GM18520 (cell line): ENCODE results near the gene OOSP2.

Source experiments
- ATAC-seq: cut with Tn5 transposase; IDR thresholded peaks from one replicate; pipeline ENCODE4 v1.9.1; 2021; ENCODE audit not compliant: unreplicated experiment

OOSP2 gene

GRCh38 chr11:60077981-60078380 lies 37.8 kb downstream of the OOSP2 start:
- no peak for ATAC-seq

DNA sequence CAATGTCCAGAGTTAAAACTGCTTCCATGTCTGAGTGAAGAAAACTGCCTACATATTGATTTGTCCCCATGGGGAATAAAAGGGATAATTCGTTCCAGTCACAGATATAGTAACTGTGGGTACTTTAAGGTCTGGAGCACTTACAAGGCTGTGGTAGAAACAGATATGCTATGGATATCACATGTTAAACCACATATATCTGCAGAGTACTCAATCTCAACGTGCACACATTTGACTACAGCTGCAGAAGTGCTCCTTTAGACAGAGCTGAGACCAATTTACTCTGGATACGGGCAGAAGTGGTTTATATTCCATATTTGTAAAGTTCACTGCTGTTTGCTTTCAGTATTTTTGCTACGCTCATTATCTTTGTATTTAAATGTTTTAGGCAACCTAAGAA lies 38.5 kb downstream of the OOSP2 start:
- no peak for ATAC-seq

GRCh38 chr11:60080535-60080934 lies 40.3 kb downstream of the OOSP2 start:
- ATAC-seq, result no peak

DNA sequence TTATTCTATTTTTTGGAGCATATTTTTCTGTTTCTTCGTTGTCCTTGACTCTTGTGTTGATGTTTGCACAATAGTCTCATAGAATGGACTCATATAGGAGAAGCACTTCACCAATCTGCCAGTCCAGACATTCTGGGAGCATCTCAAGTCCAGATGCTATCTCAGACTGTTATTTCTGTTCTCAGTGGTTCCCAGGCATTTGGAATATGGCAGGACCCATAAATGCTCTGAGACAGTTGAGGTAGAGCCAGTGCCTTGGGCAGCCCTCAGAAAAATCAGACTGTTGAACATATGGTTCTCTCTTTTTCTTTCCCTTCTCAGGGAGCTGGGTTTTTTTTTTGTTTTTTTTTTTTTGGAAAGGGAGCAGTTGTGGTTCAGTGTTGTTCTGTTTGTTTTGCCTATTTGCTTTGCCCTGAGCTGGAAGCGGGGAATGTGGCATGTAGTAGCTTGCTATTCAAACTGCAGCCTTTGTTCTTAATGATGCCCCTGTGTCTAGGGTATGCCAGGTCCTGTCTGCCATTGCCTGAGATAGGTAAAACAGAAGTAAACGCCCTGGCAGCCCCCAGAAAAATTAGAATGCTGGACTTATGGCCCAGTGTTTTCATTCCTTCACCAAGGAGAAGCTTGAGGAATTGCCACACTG lies 44.5 kb downstream of the OOSP2 start:
- no peak for ATAC-seq

DNA sequence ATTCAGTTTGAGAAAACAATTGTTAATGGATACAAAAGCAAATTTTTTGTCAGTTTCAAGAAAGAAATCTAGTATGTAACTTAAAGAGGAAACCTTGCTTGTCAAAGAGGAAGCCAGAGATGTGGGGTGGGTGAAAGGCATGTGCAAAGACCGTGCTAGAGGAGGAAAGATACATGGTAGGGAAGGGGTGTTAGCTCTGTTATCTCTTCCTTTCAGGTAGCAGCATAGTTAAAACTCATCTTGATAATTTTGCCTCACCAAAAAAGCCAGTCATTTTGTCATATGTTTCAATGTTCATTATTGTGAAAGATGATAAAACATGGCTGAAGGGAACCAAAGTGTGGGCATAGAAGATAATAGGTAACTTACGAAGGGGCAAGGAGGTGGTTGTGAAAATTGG lies 45.7 kb downstream of the OOSP2 start:
- ATAC-seq, result no peak

- ATAC-seq, result no peak
Measured at GRCh38 chr11:60087239-60087638, 47.0 kb downstream of the OOSP2 start.

GRCh38 chr11:60088364-60088763 lies 48.2 kb downstream of the OOSP2 start, which contains the start of gene MS4A2:
TSS of gene MS4A2 (plus strand) at chr11:60088664. CDS start at chr11:60088766, 102 bp downstream.
- ATAC-seq, result no peak

GRCh38 chr11:60095477-60096120 lies 55.4 kb downstream of the OOSP2 start:
- ATAC-seq, result no peak

GRCh38 chr11:60097189-60097588 lies 57.0 kb downstream of the OOSP2 start:
- ATAC-seq, result no peak
